ENCODE measurements around the gene CS. TPM values are rescaled to one million over a fixed set of nuclear protein-coding genes. Genes with fewer than 3 reads are reported as not detected.

CS gene
- total and polyA plus RNA-seq, 4 donors, result 43.1 to 204 (median 94.3) TPM

DNA sequence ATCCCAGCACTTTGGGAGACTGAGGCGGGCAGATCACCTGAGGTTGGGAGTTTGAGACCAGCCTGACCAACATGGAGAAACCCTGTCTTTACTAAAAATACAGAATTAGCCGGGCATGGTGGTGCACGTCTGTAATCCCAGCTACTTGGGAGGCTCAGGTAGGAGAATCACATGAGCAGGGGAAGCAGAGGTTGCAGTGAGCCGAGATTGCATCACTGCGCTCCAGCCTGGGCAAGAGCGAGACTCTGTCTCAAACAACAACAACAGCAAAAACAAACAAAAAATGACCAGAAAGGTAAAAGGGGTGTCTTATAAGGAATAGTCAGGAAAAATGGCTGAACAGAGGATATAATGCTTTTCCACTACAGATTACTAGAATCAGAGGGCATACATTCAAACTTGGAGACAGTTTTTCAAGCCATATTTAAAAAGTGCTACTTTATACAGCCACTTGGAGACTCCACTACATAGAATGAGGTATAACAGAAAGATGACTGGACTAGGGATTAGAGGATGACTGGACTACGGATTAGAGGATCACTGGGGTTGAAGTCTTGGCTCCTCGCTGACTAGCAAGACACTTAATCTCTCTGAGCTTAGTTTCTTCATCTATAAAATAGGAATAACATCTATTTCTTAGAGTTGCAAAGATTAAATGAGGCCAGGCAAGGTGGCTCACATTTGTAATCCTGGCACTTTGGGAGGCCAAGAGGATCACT lies 4.9 kb upstream of the CS start:
- WGBS, 2 donors, result 83 to 93% methylated on average over 8 of the region's 8 CpGs
- Histone ChIP-seq H3K27me3 (ENCODE audit: control insufficient read depth in 3 of 3, insufficient read depth in 3 of 3, low read length in 2 of 3) (no peaks in the 10 kb centered on the region), H3K4me1 (ENCODE audit: control insufficient read depth in 5 of 5, insufficient read depth in 5 of 5, low read length in 5 of 5) (peaks cover 0 to 8% (median 0%) of the 10 kb centered on the region in 5 donors), H3K36me3 (ENCODE audit: control insufficient read depth in 4 of 4, insufficient read depth in 4 of 4, low read length in 4 of 4) (peaks cover 8 to 28% (median 10%) of the 10 kb centered on the region in 4 donors), H3K9ac (ENCODE audit: insufficient read depth in 1 of 2, low read length in 2 of 2) (no peak overlapping the region), H3K4me3 (no peak overlapping the region), H3K9me3 (ENCODE audit: control insufficient read depth in 4 of 4, insufficient read depth in 3 of 4, low read length in 3 of 4) (no peaks in the 10 kb centered on the region), H3K27ac (ENCODE audit: low read depth in 1 of 2, low read length in 1 of 2) (no peak overlapping the region)
- TF ChIP-seq, protein P1, sequence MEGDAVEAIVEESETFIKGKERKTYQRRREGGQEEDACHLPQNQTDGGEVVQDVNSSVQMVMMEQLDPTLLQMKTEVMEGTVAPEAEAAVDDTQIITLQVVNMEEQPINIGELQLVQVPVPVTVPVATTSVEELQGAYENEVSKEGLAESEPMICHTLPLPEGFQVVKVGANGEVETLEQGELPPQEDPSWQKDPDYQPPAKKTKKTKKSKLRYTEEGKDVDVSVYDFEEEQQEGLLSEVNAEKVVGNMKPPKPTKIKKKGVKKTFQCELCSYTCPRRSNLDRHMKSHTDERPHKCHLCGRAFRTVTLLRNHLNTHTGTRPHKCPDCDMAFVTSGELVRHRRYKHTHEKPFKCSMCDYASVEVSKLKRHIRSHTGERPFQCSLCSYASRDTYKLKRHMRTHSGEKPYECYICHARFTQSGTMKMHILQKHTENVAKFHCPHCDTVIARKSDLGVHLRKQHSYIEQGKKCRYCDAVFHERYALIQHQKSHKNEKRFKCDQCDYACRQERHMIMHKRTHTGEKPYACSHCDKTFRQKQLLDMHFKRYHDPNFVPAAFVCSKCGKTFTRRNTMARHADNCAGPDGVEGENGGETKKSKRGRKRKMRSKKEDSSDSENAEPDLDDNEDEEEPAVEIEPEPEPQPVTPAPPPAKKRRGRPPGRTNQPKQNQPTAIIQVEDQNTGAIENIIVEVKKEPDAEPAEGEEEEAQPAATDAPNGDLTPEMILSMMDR (IDR thresholded peaks at IDR 0.05; ENCODE audit: control extremely low read depth, extremely low read depth), result no peak
- no peak for DNase-seq
- ATAC-seq (ENCODE audit: insufficient read depth, low FRiP score), result no peak

DNA sequence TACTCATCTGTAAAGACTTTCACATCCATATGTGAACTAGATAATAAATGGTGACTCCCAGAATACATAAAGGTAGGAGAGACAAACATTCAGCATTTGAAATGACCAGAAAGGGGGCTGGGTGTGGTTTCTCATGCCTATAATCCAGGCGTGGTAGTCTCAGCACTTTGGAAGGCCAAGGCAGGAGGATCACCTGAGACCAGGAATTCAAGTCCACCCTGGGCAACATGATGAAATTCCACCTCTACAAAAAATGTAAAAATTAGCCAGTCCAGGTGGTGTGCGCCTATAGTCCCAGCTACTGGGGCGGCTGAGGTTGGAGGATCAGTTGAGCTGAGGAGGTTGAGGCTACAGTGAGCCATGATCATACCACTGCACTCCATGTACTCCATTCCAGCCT lies 4.1 kb upstream of the CS start:
- no peak overlapping the region for H3K27ac ChIP-seq (ENCODE audit: low read depth in 1 of 2, low read length in 1 of 2)
- no peak overlapping the region for H3K9ac ChIP-seq (ENCODE audit: insufficient read depth in 1 of 2, low read length in 2 of 2)
- no peak overlapping the region for H3K4me3 ChIP-seq
- no peaks in the 10 kb centered on the region for H3K9me3 ChIP-seq (ENCODE audit: control insufficient read depth in 4 of 4, insufficient read depth in 3 of 4, low read length in 3 of 4)
- TF ChIP-seq, protein P1 (IDR thresholded peaks at IDR 0.05; ENCODE audit: control extremely low read depth, extremely low read depth), result no peak
- peaks cover 0 to 10% (median 0%) of the 10 kb centered on the region in 5 donors for H3K4me1 ChIP-seq (ENCODE audit: control insufficient read depth in 5 of 5, insufficient read depth in 5 of 5, low read length in 5 of 5)
- WGBS, 2 donors, result 94 to 98% methylated on average over 3 of the region's 3 CpGs
- no peak for ATAC-seq (ENCODE audit: insufficient read depth, low FRiP score)
- DNase-seq, result no peak
- H3K36me3 ChIP-seq (ENCODE audit: control insufficient read depth in 4 of 4, insufficient read depth in 4 of 4, low read length in 4 of 4), result peaks cover 5 to 24% (median 7%) of the 10 kb centered on the region in 4 donors
- no peaks in the 10 kb centered on the region for H3K27me3 ChIP-seq (ENCODE audit: control insufficient read depth in 3 of 3, insufficient read depth in 3 of 3, low read length in 2 of 3)

DNA sequence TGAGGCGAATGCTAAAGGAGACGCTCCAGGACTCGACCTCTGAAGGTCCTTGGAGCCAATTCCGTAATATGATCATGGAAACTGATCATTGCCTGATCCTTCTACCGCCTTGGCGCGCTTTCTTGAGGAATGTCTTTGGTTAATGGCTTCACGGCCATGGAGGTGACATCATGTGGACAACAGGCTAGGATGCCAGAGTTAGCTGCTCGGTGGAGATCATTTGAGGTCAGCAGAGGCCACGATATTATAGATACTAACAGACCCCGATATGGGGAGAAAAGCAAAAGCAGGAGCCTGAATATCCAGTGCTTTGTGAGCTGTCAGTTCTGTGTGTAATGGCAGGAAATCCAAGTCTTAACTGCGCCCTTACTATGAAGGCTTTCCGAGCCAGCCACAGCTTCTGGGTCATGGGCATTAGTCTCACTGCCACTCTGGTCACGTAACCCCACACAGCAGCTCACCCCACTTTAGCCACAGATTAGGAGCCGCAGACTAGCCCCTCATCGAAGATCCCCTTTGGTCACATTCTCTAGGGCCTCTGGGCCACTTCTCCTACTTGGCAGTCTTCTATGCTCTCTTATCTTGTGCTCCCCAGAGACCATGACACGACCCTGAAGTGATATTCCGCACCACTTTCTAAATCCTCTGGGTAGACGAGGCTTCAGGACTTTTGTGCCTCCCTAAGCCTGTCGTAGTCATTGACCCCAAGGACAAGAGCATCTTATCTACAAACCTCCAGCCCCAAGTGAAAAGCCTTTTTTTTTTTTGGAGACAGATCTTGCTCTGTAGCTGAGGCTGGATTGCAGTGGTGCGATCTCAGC lies 724 bp upstream of the CS start:
- ATAC-seq (ENCODE audit: insufficient read depth, low FRiP score) (no peak), DNase-seq (no peak)
- Histone ChIP-seq H3K4me1 (ENCODE audit: control insufficient read depth in 5 of 5, insufficient read depth in 5 of 5, low read length in 5 of 5) (peaks cover 0 to 22% (median 13%) of the 10 kb centered on the region in 5 donors), H3K36me3 (ENCODE audit: control insufficient read depth in 4 of 4, insufficient read depth in 4 of 4, low read length in 4 of 4) (peaks cover 0 to 21% (median 3%) of the 10 kb centered on the region in 4 donors), H3K9me3 (ENCODE audit: control insufficient read depth in 4 of 4, insufficient read depth in 3 of 4, low read length in 3 of 4) (no peaks in the 10 kb centered on the region), H3K4me3 (peak overlapping the region; percentile 28), H3K27ac (ENCODE audit: low read depth in 1 of 2, low read length in 1 of 2) (peak overlapping the region; percentile 82 to 96), H3K27me3 (ENCODE audit: control insufficient read depth in 3 of 3, insufficient read depth in 3 of 3, low read length in 2 of 3) (no peaks in the 10 kb centered on the region), H3K9ac (ENCODE audit: insufficient read depth in 1 of 2, low read length in 2 of 2) (peak overlapping the region; percentile 51 to 80)
- 43 to 57% methylated on average over 21 of the region's 21 CpGs for whole genome bisulfite sequencing, 2 donors
- TF ChIP-seq, protein P1 (IDR thresholded peaks at IDR 0.05; ENCODE audit: control extremely low read depth, extremely low read depth), result no peak

All from lung (tissue), 12 donors.